MCF 10A (cell line): ENCODE data around the gene SLC22A5. TPM values are rescaled to one million over a fixed set of nuclear protein-coding genes. Genes with fewer than 3 reads are reported as not detected.
"Not testable (repeated sequence)": the region's sequence is repeated elsewhere in the genome, so short reads cannot be mapped to it uniquely, and the experiment has no call there.

Source experiments
- BruUV-seq: library from RNA; stranded (reverse); fragments of 400-500 nt; replicated peaks from 2 replicates; lab custom pipeline; 2021; lab: Mats Ljungman, UMichigan
- CTCF ChIA-PET: fragments of 300-600 bp; sonication (Branson Sonifier 250); formaldehyde crosslinking; extraction: SDS; loops from one replicate; lab custom pipeline; 2021; ENCODE audit warnings: antibody characterized with exemption, inconsistent platforms; lab: Yijun Ruan, JAX
- POLR2A ChIA-PET: fragments of 300-600, 350-650 bp; sonication (Branson Sonifier 250); formaldehyde crosslinking; extraction: SDS; loops from one replicate; lab custom pipeline; 2020; ENCODE audit warnings: antibody characterized with exemption, inconsistent platforms; lab: Yijun Ruan, JAX
- DNase-seq: peaks from one replicate; pipeline ENCODE4 v3.0.0-alpha.2; 2018; ENCODE audit not compliant: unreplicated experiment
- H3K27ac Mint-ChIP-seq: one replicate; pipeline ENCODE4 v1.8.0; 2022; ENCODE audit warnings: mild to moderate bottlenecking, low read depth, mixed read lengths; ENCODE audit not compliant: unreplicated experiment
- H3K27me3 Mint-ChIP-seq: one replicate; pipeline ENCODE4 v1.8.0; 2022; ENCODE audit warnings: mixed read lengths; ENCODE audit not compliant: insufficient read depth, unreplicated experiment
- H3K36me3 Mint-ChIP-seq: one replicate; pipeline ENCODE4 v1.8.0; 2022; ENCODE audit warnings: mild to moderate bottlenecking, moderate library complexity, mixed read lengths; ENCODE audit not compliant: insufficient read depth, unreplicated experiment
- H3K4me1 Mint-ChIP-seq: one replicate; pipeline ENCODE4 v1.8.0; 2022; ENCODE audit warnings: mixed read lengths; ENCODE audit not compliant: insufficient read depth, unreplicated experiment
- H3K4me3 Mint-ChIP-seq: one replicate; pipeline ENCODE4 v1.8.0; 2022; ENCODE audit warnings: mild to moderate bottlenecking, moderate library complexity, mixed read lengths; ENCODE audit not compliant: unreplicated experiment
- H3K9me3 Mint-ChIP-seq: one replicate; pipeline ENCODE4 v1.8.0; 2022; ENCODE audit warnings: mixed read lengths; ENCODE audit not compliant: unreplicated experiment
- intact Hi-C: fragments of 100-400 bp; cut with micrococcal nuclease; formaldehyde crosslinking; loops from 2 replicates; pipeline ENCODE4 v1.14.1; 2022
- total RNA-seq: library from RNA; stranded (reverse); gene quantifications from 2 replicates; pipeline ENCODE4 v1.2.3, GENCODE V29; 2022
- TF ChIP-seq, protein P1 (sequence below): fragments of 200-600 bp; IDR thresholded peaks from one replicate; pipeline ENCODE4 v1.8.0; 2022; ENCODE audit warnings: antibody characterized with exemption, mild to moderate bottlenecking; ENCODE audit not compliant: unreplicated experiment

The SLC22A5 gene
- total RNA-seq, 1 experiment from 2014 or later: 167 TPM

DNA sequence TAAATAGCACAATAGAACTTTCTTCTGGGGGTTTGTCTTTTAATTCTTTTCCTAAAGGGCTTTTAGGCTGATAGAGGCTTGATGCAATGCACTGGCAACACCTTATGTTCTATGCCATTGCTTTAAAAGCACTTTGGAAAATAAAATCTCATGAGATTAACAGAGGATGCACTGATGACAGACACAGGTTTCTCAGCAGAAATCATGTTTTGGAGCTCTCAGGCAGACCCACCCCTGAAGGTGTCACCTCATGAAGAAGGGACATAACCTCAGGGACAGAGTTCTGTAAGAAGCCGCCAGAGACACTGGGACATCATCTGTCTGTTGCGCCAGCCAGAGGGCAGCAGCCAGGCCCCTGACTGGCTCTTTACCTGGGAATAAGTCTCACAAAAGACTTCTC, 27.7 kb downstream of the SLC22A5 start:
- Mint-ChIP-seq H3K4me3 (no peak overlapping the region), H3K27me3 (no peaks in the 10 kb centered on the region), H3K36me3 (peaks cover 56% of the 10 kb centered on the region), H3K9me3 (no peaks in the 10 kb centered on the region), H3K4me1 (peaks cover 6% of the 10 kb centered on the region), H3K27ac (no peak overlapping the region)
- POLR2A ChIA-PET: interaction anchor here (0.8 to 1.0 kb wide), 2 partner anchors 8 to 65 kb away, joined by 3 to 6 read pairs; no protein-coding TSS in a partner anchor
- no peak for DNase-seq
- CTCF ChIA-PET: interaction anchor here (0.6 to 1.4 kb wide), 3 partner anchors 14 to 93 kb away, joined by 3 read pairs; no protein-coding TSS in a partner anchor
- TF ChIP-seq, protein P1, sequence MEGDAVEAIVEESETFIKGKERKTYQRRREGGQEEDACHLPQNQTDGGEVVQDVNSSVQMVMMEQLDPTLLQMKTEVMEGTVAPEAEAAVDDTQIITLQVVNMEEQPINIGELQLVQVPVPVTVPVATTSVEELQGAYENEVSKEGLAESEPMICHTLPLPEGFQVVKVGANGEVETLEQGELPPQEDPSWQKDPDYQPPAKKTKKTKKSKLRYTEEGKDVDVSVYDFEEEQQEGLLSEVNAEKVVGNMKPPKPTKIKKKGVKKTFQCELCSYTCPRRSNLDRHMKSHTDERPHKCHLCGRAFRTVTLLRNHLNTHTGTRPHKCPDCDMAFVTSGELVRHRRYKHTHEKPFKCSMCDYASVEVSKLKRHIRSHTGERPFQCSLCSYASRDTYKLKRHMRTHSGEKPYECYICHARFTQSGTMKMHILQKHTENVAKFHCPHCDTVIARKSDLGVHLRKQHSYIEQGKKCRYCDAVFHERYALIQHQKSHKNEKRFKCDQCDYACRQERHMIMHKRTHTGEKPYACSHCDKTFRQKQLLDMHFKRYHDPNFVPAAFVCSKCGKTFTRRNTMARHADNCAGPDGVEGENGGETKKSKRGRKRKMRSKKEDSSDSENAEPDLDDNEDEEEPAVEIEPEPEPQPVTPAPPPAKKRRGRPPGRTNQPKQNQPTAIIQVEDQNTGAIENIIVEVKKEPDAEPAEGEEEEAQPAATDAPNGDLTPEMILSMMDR: no peak
- intact Hi-C loops: no loop called here
- BruUV-seq: no TSS peak

DNA sequence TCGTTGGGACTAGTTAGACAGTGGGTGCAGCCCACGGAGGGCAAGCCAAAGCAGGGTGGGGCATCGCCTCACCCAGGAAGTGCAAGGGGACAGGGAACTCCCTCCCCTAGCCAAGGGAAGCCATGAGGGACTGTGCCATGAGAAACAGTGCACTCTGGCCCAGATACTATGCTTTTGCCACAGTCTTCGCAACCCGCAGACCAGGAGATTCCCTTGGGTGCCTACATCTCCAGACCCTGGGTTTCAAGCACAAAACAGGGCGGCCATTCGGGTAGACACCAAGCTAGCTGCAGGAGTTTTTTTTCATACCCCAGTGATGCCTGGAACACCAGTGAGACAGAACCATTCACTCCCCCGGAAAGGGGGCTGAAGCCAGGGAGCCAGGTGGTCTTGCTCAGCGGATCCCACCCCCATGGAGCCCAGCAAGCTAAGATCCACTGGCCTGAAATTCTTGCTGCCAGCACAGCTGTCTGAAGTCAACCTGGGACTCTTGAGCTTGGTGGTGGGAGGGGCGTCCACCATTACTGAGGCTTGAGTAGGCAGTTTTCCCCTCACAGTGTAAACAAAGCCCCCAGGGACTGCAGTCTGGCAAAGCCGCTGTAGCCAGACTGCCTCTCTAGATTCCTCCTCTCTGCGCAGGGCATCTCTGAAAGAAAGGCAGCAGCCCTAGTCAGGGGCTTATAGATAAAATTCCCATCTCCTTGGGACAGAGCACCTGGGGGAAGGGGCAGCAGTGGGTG, 28.6 kb downstream of the SLC22A5 start:
- POLR2A ChIA-PET: interaction anchor here (0.8 to 1.4 kb wide), 4 partner anchors 8 to 66 kb away, joined by 3 to 6 read pairs (median 3); no protein-coding TSS in a partner anchor
- BruUV-seq, intact Hi-C loops, H3K4me3 Mint-ChIP-seq, H3K27ac Mint-ChIP-seq, DNase-seq, H3K9me3 Mint-ChIP-seq, H3K4me1 Mint-ChIP-seq, H3K27me3 Mint-ChIP-seq: not testable (repeated sequence)
- H3K36me3 Mint-ChIP-seq: peaks cover 47% of the 10 kb centered on the region
- CTCF ChIA-PET: interaction anchor here (0.6 to 1.7 kb wide), 7 partner anchors 13 to 104 kb away, joined by 3 to 7 read pairs (median 3); no protein-coding TSS in a partner anchor

DNA sequence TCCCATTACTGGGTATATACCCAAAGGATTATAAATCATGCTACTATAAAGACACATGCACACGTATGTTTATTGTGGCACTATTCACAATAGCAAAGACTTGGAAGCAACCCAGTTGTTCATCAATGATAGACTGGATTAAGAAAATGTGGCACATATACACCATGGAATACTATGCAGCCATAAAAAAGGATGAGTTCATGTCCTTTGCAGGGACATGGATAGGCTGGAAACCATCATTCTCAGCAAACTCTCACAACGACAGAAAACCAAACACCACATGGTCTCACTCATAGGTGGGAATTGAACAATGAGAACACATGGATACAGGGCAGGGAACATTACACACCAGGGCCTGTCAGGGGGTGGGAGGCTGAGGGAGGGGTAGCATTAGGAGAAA, 34.5 kb downstream of the SLC22A5 start:
- H3K27ac Mint-ChIP-seq, H3K4me3 Mint-ChIP-seq, H3K27me3 Mint-ChIP-seq, H3K36me3 Mint-ChIP-seq, BruUV-seq, H3K9me3 Mint-ChIP-seq, DNase-seq, H3K4me1 Mint-ChIP-seq, intact Hi-C loops: not testable (repeated sequence)
- ChIA-PET CTCF (interaction anchor here (0.7 kb wide), 1 partner anchor 119 kb away, joined by 3 read pairs; no protein-coding TSS in a partner anchor), POLR2A (interaction anchor here (1.9 kb wide), 1 partner anchor 14 kb away, joined by 7 read pairs; no protein-coding TSS in a partner anchor)

DNA sequence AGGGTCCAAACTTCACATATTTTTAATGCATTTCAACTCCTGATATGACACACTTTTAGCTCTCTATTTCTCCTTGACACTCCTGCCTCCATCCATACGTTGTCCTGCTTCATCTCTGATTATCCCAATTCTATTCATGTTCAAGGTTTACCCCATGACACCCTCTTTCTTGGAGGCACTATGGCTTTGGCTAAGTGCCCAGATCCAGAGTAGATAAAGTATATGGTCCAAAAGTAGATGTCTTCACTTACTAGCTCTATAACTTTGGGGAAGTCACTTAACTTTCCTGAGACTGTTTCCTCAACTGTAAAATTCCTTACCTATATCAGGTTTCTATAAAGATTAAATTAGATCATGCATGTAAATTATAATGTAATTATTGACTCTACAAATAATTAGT, 36.1 kb downstream of the SLC22A5 start:
- Mint-ChIP-seq H3K9me3 (no peaks in the 10 kb centered on the region), H3K4me1 (peaks cover 4% of the 10 kb centered on the region), H3K4me3 (no peak overlapping the region), H3K27ac (no peak overlapping the region), H3K36me3 (no peaks in the 10 kb centered on the region), H3K27me3 (no peaks in the 10 kb centered on the region)
- CTCF ChIA-PET: interaction anchor here (0.6 to 7.8 kb wide), 5 partner anchors 13 to 225 kb away, joined by 3 to 66 read pairs (median 3); no protein-coding TSS in a partner anchor
- no TSS peak for BruUV-seq
- no peak for DNase-seq
- intact Hi-C loops: no loop called here
- POLR2A ChIA-PET: interaction anchor here (0.6 to 2.6 kb wide), 6 partner anchors 7 to 146 kb away, joined by 3 to 19 read pairs (median 4); partner anchors contain the start of gene IRF1
- TF ChIP-seq, protein P1: no peak
